GM23338 (cell line): ENCODE results near the gene SMIM5. TPM values are rescaled to one million over a fixed set of nuclear protein-coding genes. Genes with fewer than 3 reads are reported as not detected.

ENCODE experiments used
- ATAC-seq: fragments of 200-7000 bp; cut with Tn5 transposase; 3 replicates; pipeline ENCODE4 v1.9.1; 2020
- DNase-seq: peaks from one replicate; pipeline ENCODE4 v3.0.0-alpha.2; 2015; ENCODE audit warnings: low spot score
- H2AFZ ChIP-seq: fragments of 200-600 bp; sonication (generic); 2 replicates; pipeline ENCODE4 v1.8.0; 2016; ENCODE audit warnings: antibody characterized with exemption, mild to moderate bottlenecking, moderate library complexity
- H3F3A ChIP-seq: fragments of 200-600 bp; sonication (generic); replicated peaks from 2 replicates; pipeline ENCODE4 v1.8.0; 2017; ENCODE audit warnings: antibody characterized with exemption, mixed run types, low read depth
- H3K27ac ChIP-seq: fragments of 200-600 bp; sonication (generic); 2 replicates; pipeline ENCODE4 v1.6.1; 2016; ENCODE audit warnings: low read depth
- H3K27me3 ChIP-seq: fragments of 200-600 bp; sonication (generic); 2 replicates; pipeline ENCODE4 v1.8.0; 2016; ENCODE audit warnings: mild to moderate bottlenecking, mixed run types, moderate library complexity; ENCODE audit not compliant: insufficient read depth
- H3K36me3 ChIP-seq: fragments of 200-600 bp; sonication (generic); 2 replicates; pipeline ENCODE4 v1.8.0; 2016; ENCODE audit warnings: mild to moderate bottlenecking; ENCODE audit not compliant: insufficient read depth
- H3K4me1 ChIP-seq: fragments of 200-600 bp; sonication (generic); 2 replicates; pipeline ENCODE4 v1.8.0; 2016; ENCODE audit warnings: mild to moderate bottlenecking, moderate library complexity; ENCODE audit not compliant: insufficient read depth
- H3K4me2 ChIP-seq: fragments of 200-600 bp; sonication (generic); 2 replicates; pipeline ENCODE4 v1.7.1; 2017; ENCODE audit warnings: mixed run types
- H3K4me3 ChIP-seq: fragments of 200-600 bp; sonication (generic); 2 replicates; pipeline ENCODE4 v1.6.1; 2016; ENCODE audit warnings: mixed run types
- H3K79me2 ChIP-seq: fragments of 200-600 bp; sonication (generic); replicated peaks from 2 replicates; pipeline ENCODE4 v1.8.0; 2017; ENCODE audit warnings: mild to moderate bottlenecking; ENCODE audit not compliant: insufficient read depth
- H3K9me2 ChIP-seq: fragments of 200-600 bp; sonication (generic); 2 replicates; pipeline ENCODE4 v1.8.0; 2017; ENCODE audit not compliant: insufficient read depth
- H4K20me1 ChIP-seq: fragments of 200-600 bp; sonication (generic); replicated peaks from 2 replicates; pipeline ENCODE4 v1.8.0; 2017; ENCODE audit warnings: mild to moderate bottlenecking; ENCODE audit not compliant: insufficient read depth
- H3K27ac Mint-ChIP-seq: 2 replicates; pipeline ENCODE4 v1.8.0; 2020; ENCODE audit warnings: inconsistent platforms, mild to moderate bottlenecking, moderate library complexity, mixed read lengths
- H3K27me3 Mint-ChIP-seq: 3 replicates; pipeline ENCODE4 v1.8.0; 2022; ENCODE audit warnings: low read depth, mild to moderate bottlenecking, moderate library complexity, mixed read lengths, inconsistent platforms; ENCODE audit not compliant: insufficient read depth, poor library complexity
- H3K36me3 Mint-ChIP-seq: 3 replicates; pipeline ENCODE4 v1.8.0; 2021; ENCODE audit warnings: low read depth, mild to moderate bottlenecking, inconsistent platforms, moderate library complexity, mixed read lengths
- H3K4me1 Mint-ChIP-seq: 3 replicates; pipeline ENCODE4 v1.8.0; 2020; ENCODE audit warnings: mild to moderate bottlenecking, inconsistent platforms, mixed read lengths
- H3K4me3 Mint-ChIP-seq: 3 replicates; pipeline ENCODE4 v1.8.0; 2021; ENCODE audit warnings: moderate library complexity, mild to moderate bottlenecking, inconsistent platforms, mixed read lengths
- H3K9me3 Mint-ChIP-seq: 3 replicates; pipeline ENCODE4 v1.8.0; 2020; ENCODE audit warnings: moderate library complexity, mild to moderate bottlenecking, inconsistent platforms, mixed read lengths
- CREB1 ChIP-seq: fragments of 250-450 bp; sonication (Bioruptor Pico); IDR thresholded peaks from 2 replicates; pipeline ENCODE4 v1.5.0; 2020; ENCODE audit warnings: low read depth, mild to moderate bottlenecking, moderate library complexity
- EZH2 ChIP-seq: fragments of 200-600 bp; sonication (generic); IDR thresholded peaks from one replicate; pipeline ENCODE4 v1.8.0; 2017; ENCODE audit warnings: antibody characterized with exemption, mild to moderate bottlenecking, low read depth; ENCODE audit not compliant: unreplicated experiment
- EZH2phosphoT487 ChIP-seq: fragments of 200-600 bp; sonication (generic); IDR thresholded peaks from one replicate; pipeline ENCODE4 v1.8.1; 2018; ENCODE audit warnings: antibody characterized with exemption; ENCODE audit not compliant: unreplicated experiment
- JUNB ChIP-seq: IDR thresholded peaks from one replicate; pipeline ENCODE4 v1.6.1; 2016; ENCODE audit warnings: antibody characterized with exemption; ENCODE audit not compliant: unreplicated experiment
- POLR2AphosphoS5 ChIP-seq: IDR thresholded peaks from 2 replicates; pipeline ENCODE4 v1.6.1; 2016; ENCODE audit warnings: antibody characterized with exemption, low read depth
- STAT1 ChIP-seq: IDR thresholded peaks from one replicate; pipeline ENCODE4 v1.6.1; 2016; ENCODE audit warnings: antibody characterized with exemption; ENCODE audit not compliant: unreplicated experiment
- ZNF114 ChIP-seq: fragments of 250-450 bp; sonication (Bioruptor Pico); IDR thresholded peaks from 2 replicates; pipeline ENCODE4 v1.5.0; 2020; ENCODE audit warnings: mild to moderate bottlenecking, moderate library complexity
- ZNF462 ChIP-seq: fragments of 250-450 bp; sonication (Bioruptor Pico); IDR thresholded peaks from 2 replicates; pipeline ENCODE4 v1.5.0; 2020; ENCODE audit warnings: mild to moderate bottlenecking, moderate library complexity
- polyA plus RNA-seq: library from polyadenylated mRNA; unstranded; fragments of >200 nt; fragmentation: Nextera tagmentation; extraction: Ambion mirVana; gene quantifications from 2 replicates; pipeline ENCODE4 v1.2.1, GENCODE V29; 2016
- total RNA-seq: library from RNA; depleted of rRNA; stranded (reverse); fragments of >200 nt; shearing (Covaris generic); gene quantifications from 2 replicates; pipeline ENCODE4 v1.2.3, GENCODE V29; 2014
- TF ChIP-seq, protein P1 (sequence below): IDR thresholded peaks from 2 replicates; pipeline ENCODE4 v1.6.1; 2016; ENCODE audit warnings: antibody characterized with exemption

Gene SMIM5
- total and polyA plus RNA-seq, 2 experiments from 2014 or later = 0.16 TPM; not detected in 1

DNA sequence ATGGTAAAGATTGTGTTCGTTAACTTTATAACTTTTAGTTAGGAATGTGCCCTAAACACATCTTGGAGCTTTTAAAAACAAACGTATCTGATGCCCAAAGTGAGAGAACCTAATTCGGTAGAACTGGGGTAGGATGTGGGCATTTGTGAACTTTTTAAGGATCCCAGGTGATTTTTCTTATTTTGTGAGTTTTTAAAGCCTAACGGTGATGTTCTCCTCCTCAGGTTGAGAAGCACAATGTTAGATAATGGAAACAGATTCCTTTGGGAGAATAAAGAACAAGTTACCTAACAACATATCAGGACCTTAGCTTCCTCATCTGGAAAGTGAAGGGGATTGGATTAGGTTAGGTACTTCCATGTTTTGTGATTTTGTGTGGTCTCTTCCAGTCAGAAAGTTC, 34.6 kb downstream of the SMIM5 start (continued):
- no peak for TF ChIP-seq ZNF462 (CRISPR knock-in tag)
- no peak for TF ChIP-seq ZNF114 (CRISPR knock-in tag)
- TF ChIP-seq, protein P1, sequence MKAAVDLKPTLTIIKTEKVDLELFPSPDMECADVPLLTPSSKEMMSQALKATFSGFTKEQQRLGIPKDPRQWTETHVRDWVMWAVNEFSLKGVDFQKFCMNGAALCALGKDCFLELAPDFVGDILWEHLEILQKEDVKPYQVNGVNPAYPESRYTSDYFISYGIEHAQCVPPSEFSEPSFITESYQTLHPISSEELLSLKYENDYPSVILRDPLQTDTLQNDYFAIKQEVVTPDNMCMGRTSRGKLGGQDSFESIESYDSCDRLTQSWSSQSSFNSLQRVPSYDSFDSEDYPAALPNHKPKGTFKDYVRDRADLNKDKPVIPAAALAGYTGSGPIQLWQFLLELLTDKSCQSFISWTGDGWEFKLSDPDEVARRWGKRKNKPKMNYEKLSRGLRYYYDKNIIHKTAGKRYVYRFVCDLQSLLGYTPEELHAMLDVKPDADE = no peak
- TF ChIP-seq STAT1 = no peak
- TF ChIP-seq POLR2AphosphoS5 = no peak
- no peak for TF ChIP-seq EZH2phosphoT487
- no peak for TF ChIP-seq CREB1 (CRISPR knock-in tag)
- TF ChIP-seq EZH2 = no peak

DNA sequence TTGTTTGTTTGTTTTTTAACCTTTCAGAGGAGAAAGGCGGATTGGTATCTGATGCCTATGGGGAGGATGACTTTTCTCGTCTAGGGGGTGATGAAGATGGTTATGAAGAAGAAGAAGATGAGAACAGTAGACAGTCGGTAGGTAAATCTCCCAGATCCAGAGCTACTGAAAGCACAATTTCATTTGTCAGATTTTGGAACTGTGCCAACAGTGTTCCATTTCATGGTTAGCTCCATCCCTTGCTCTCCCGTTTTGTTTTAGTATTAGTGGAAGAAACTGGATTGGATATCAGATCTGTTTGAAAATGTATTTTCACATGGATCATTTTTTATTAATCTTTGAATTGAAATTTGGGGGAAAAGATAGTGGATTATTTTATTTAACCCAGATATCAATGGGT, 35.3 kb downstream of the SMIM5 start:
- Histone ChIP-seq H3K27ac (no peak overlapping the region), H3F3A (peaks cover 11% of the 10 kb centered on the region), H2AFZ (no peak overlapping the region), H3K79me2 (peaks cover 71% of the 10 kb centered on the region), H3K9me2 (no peaks in the 10 kb centered on the region), H4K20me1 (peaks cover 16% of the 10 kb centered on the region), H3K4me3 (peak overlapping the region; percentile 81), H3K4me1 (peaks cover 14% of the 10 kb centered on the region), H3K36me3 (peaks cover 28% of the 10 kb centered on the region), H3K4me2 (peak overlapping the region; percentile 99), H3K27me3 (no peaks in the 10 kb centered on the region)
- Mint-ChIP-seq H3K27me3 (no peaks in the 10 kb centered on the region), H3K36me3 (peaks cover 46% of the 10 kb centered on the region), H3K9me3 (no peaks in the 10 kb centered on the region), H3K4me1 (peaks cover 10% of the 10 kb centered on the region), H3K4me3 (no peak overlapping the region), H3K27ac (no peak overlapping the region)
- no peak for TF ChIP-seq JUNB
- TF ChIP-seq, protein P1 = no peak
- TF ChIP-seq EZH2phosphoT487 = no peak
- ATAC-seq (no peak), DNase-seq (no peak)
